HG02763 (cell line): ENCODE results near the gene CERS6.
"Not testable (repeated sequence)": the region's sequence is repeated elsewhere in the genome, so short reads cannot be mapped to it uniquely, and the experiment has no call there.

ENCODE experiments used
- ATAC-seq: cut with Tn5 transposase; IDR thresholded peaks from one replicate; pipeline ENCODE4 v1.9.1; 2021; ENCODE audit warnings: mild to moderate bottlenecking, moderate library complexity; ENCODE audit not compliant: unreplicated experiment

The CERS6 gene

GRCh38 chr2:168662651-168663208, 206.7 kb downstream of the CERS6 start:
- no peak for ATAC-seq

- ATAC-seq: no peak
Measured at GRCh38 chr2:168663993-168664392, 207.9 kb downstream of the CERS6 start.

- not testable (repeated sequence) for ATAC-seq
Measured at GRCh38 chr2:168664715-168665114, 208.6 kb downstream of the CERS6 start.

- ATAC-seq: no peak
Measured at GRCh38 chr2:168666339-168666738, 210.3 kb downstream of the CERS6 start.

- no peak for ATAC-seq
Measured at GRCh38 chr2:168667156-168667555, 211.1 kb downstream of the CERS6 start.

- no peak for ATAC-seq
Measured at GRCh38 chr2:168669151-168669550, 213.1 kb downstream of the CERS6 start.

GRCh38 chr2:168670478-168670877, 214.4 kb downstream of the CERS6 start:
- ATAC-seq: no peak

- ATAC-seq: no peak
Measured at GRCh38 chr2:168671932-168672331, 215.9 kb downstream of the CERS6 start.

- ATAC-seq: no peak
Measured at GRCh38 chr2:168673265-168674189, 217.5 kb downstream of the CERS6 start.

GRCh38 chr2:168678153-168678853, 222.2 kb downstream of the CERS6 start:
- no peak for ATAC-seq

GRCh38 chr2:168679081-168679480, 223.0 kb downstream of the CERS6 start:
- ATAC-seq: no peak

GRCh38 chr2:168679741-168680310, 223.8 kb downstream of the CERS6 start:
- ATAC-seq: no peak

- ATAC-seq: no peak
Measured at GRCh38 chr2:168683996-168684395, 227.9 kb downstream of the CERS6 start.

- no peak for ATAC-seq
Measured at GRCh38 chr2:168684921-168685599, 229.0 kb downstream of the CERS6 start.

- no peak for ATAC-seq
Measured at GRCh38 chr2:168685600-168686451, 229.8 kb downstream of the CERS6 start.

- ATAC-seq: no peak
Measured at GRCh38 chr2:168686452-168687191, 230.6 kb downstream of the CERS6 start.

GRCh38 chr2:168687314-168687713, 231.2 kb downstream of the CERS6 start:
- ATAC-seq: no peak

- no peak for ATAC-seq
Measured at GRCh38 chr2:168690381-168690885, 234.4 kb downstream of the CERS6 start.

- no peak for ATAC-seq
Measured at GRCh38 chr2:168691221-168691620, 235.1 kb downstream of the CERS6 start.
